Sigmoid colon (tissue), 4 donors: ENCODE results near the gene HMGCS1.
"Not testable (repeated sequence)": the region's sequence is repeated elsewhere in the genome, so short reads cannot be mapped to it uniquely, and the experiment has no call there.

ENCODE experiments used
- EP300 ChIP-seq, 4 donors: sonication (generic); formaldehyde crosslinking; IDR thresholded peaks; one replicate each; pipeline ENCODE4 v1.6.1; 2017; ENCODE audit warnings: antibody characterized with exemption in 4 of 4
- POLR2A ChIP-seq, 2 donors: fragments of 450-650 bp; IDR thresholded peaks; one replicate each; pipeline ENCODE4 v1.6.1; 2016; ENCODE audit warnings: antibody characterized with exemption in 2 of 2, mild to moderate bottlenecking in 2 of 2, moderate library complexity in 2 of 2
- TF ChIP-seq, protein P1 (sequence below), 4 experiments: fragments of 450-650 bp in 3 of 4; fragments of 200-600 bp in 1 of 4; IDR thresholded peaks; one replicate each; pipeline ENCODE4 v1.5.1; 2016 to 2019; ENCODE audit warnings: antibody characterized with exemption in 4 of 4, mild to moderate bottlenecking in 3 of 4, moderate library complexity in 2 of 4

DNA sequence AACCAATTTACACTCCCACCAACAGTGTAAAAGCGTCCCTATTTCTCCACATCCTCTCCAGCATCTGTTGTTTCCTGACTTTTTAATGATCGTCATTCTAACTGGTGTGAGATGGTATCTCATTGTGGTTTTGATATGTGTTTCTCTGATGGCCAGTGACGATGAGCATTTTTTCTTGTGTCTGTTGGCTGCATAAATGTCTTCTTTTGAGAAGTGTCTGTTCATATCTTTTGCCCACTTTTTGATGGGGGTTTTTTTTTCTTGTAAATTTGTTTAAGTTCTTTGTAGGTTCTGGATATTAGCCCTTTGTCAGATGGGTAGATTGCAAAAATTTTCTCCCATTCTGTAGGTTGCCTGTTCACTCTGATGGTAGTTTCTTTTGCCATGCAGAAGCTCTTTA, 10.3 kb upstream of the HMGCS1 start:
- TF ChIP-seq, protein P1, sequence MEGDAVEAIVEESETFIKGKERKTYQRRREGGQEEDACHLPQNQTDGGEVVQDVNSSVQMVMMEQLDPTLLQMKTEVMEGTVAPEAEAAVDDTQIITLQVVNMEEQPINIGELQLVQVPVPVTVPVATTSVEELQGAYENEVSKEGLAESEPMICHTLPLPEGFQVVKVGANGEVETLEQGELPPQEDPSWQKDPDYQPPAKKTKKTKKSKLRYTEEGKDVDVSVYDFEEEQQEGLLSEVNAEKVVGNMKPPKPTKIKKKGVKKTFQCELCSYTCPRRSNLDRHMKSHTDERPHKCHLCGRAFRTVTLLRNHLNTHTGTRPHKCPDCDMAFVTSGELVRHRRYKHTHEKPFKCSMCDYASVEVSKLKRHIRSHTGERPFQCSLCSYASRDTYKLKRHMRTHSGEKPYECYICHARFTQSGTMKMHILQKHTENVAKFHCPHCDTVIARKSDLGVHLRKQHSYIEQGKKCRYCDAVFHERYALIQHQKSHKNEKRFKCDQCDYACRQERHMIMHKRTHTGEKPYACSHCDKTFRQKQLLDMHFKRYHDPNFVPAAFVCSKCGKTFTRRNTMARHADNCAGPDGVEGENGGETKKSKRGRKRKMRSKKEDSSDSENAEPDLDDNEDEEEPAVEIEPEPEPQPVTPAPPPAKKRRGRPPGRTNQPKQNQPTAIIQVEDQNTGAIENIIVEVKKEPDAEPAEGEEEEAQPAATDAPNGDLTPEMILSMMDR (IDR thresholded peaks at IDR 0.05), result not testable (repeated sequence)
- TF ChIP-seq EP300, POLR2A (IDR thresholded peaks at IDR 0.05): not testable (repeated sequence)
